ENCODE measurements around the gene METTL9. TPM values are rescaled to one million over a fixed set of nuclear protein-coding genes. Genes with fewer than 3 reads are reported as not detected.

The METTL9 gene
- total RNA-seq, 2 experiments from 2014 or later = 120 to 121 TPM

- no peaks in the 10 kb centered on the region for H3K9me3 ChIP-seq (ENCODE audit: low read length)
- no peak for TF ChIP-seq EZH2phosphoT487 (IDR thresholded peaks at IDR 0.05; ENCODE audit: borderline replicate concordance, low read depth, low read length)
- peak; percentile 71 for TF ChIP-seq CTCF (conservative IDR thresholded peaks at IDR 0.05; ENCODE audit: low read length)
- no peak overlapping the region for H3K4me2 ChIP-seq (ENCODE audit: low read length)
- peaks cover 44% of the 10 kb centered on the region for H3K4me1 ChIP-seq (ENCODE audit: insufficient read depth, low read length, poor library complexity, severe bottlenecking)
- H3K27ac ChIP-seq (ENCODE audit: low read depth, low read length, poor library complexity, severe bottlenecking) = no peak overlapping the region
- no peak overlapping the region for H3K4me3 ChIP-seq (ENCODE audit: low read depth, low read length, poor library complexity, severe bottlenecking)
- no peak for DNase-seq (ENCODE audit: low spot score)
- H3K9me2 ChIP-seq (ENCODE audit: insufficient read depth, low read length) = no peaks in the 10 kb centered on the region
- intact Hi-C loops (cut with micrococcal nuclease; ENCODE audit: unreplicated experiment) = no loop called here
- ChIA-PET POLR2A (no interaction called here), CTCF (ENCODE audit: unreplicated experiment) (no interaction called here)
- no peak overlapping the region for H2AFZ ChIP-seq (ENCODE audit: low read length)
- BruUV-seq (replicated peaks) = no TSS peak
- H3K79me2 ChIP-seq (ENCODE audit: insufficient read depth, low read depth, low read length) = peaks cover 50% of the 10 kb centered on the region
- peaks cover 17% of the 10 kb centered on the region; the same call in 1 of the 2 replicates for H4K20me1 ChIP-seq (ENCODE audit: insufficient read depth, low read length)
- peaks cover 63% of the 10 kb centered on the region for H3K36me3 ChIP-seq (ENCODE audit: insufficient read depth, low read length)
These were observed 15.5 kb downstream of the METTL9 start for GRCh38 chr16:21614896-21615295.

- peaks cover 19% of the 10 kb centered on the region for H3K4me1 ChIP-seq (ENCODE audit: insufficient read depth, low read length, poor library complexity, severe bottlenecking)
- TF ChIP-seq CTCF (conservative IDR thresholded peaks at IDR 0.05; ENCODE audit: low read length) (no peak), EZH2phosphoT487 (IDR thresholded peaks at IDR 0.05; ENCODE audit: borderline replicate concordance, low read depth, low read length) (no peak)
- H3K36me3 ChIP-seq (ENCODE audit: insufficient read depth, low read length) = peaks cover 71% of the 10 kb centered on the region
- H3K79me2 ChIP-seq (ENCODE audit: insufficient read depth, low read depth, low read length) = peaks cover 23% of the 10 kb centered on the region
- H3K9me3 ChIP-seq (ENCODE audit: low read length) = no peaks in the 10 kb centered on the region
- ChIA-PET POLR2A (no interaction called here), CTCF (ENCODE audit: unreplicated experiment) (no interaction called here)
- H3K9me2 ChIP-seq (ENCODE audit: insufficient read depth, low read length) = no peaks in the 10 kb centered on the region
- 0 out of 2 replicates have a peak overlapping the region, but pooled peaks have one; percentile 8 for H3K4me2 ChIP-seq (ENCODE audit: low read length)
- H3K27ac ChIP-seq (ENCODE audit: low read depth, low read length, poor library complexity, severe bottlenecking) = no peak overlapping the region
- H4K20me1 ChIP-seq (ENCODE audit: insufficient read depth, low read length) = no peaks in the 10 kb centered on the region
- no peak for DNase-seq (ENCODE audit: low spot score)
- H2AFZ ChIP-seq (ENCODE audit: low read length) = no peak overlapping the region
- intact Hi-C loops (cut with micrococcal nuclease; ENCODE audit: unreplicated experiment) = no loop called here
- no TSS peak for BruUV-seq (replicated peaks)
- H3K4me3 ChIP-seq (ENCODE audit: low read depth, low read length, poor library complexity, severe bottlenecking) = no peak overlapping the region
These were observed 18.2 kb downstream of the METTL9 start for GRCh38 chr16:21617607-21618006.

GRCh38 chr16:21618281-21618680, 18.9 kb downstream of the METTL9 start:
- H4K20me1 ChIP-seq (ENCODE audit: insufficient read depth, low read length) = no peaks in the 10 kb centered on the region
- peaks cover 19% of the 10 kb centered on the region for H3K4me1 ChIP-seq (ENCODE audit: insufficient read depth, low read length, poor library complexity, severe bottlenecking)
- no peak overlapping the region for H3K4me2 ChIP-seq (ENCODE audit: low read length)
- BruUV-seq (replicated peaks) = no TSS peak
- peaks cover 18% of the 10 kb centered on the region; the same call in 1 of the 2 replicates for H3K79me2 ChIP-seq (ENCODE audit: insufficient read depth, low read depth, low read length)
- ChIA-PET POLR2A (interaction anchor here (0.8 kb wide), 1 partner anchor 15 kb away, joined by 5 read pairs; no protein-coding TSS in a partner anchor), CTCF (ENCODE audit: unreplicated experiment) (no interaction called here)
- H3K36me3 ChIP-seq (ENCODE audit: insufficient read depth, low read length) = peaks cover 71% of the 10 kb centered on the region
- H3K9me2 ChIP-seq (ENCODE audit: insufficient read depth, low read length) = no peaks in the 10 kb centered on the region
- TF ChIP-seq EZH2phosphoT487 (IDR thresholded peaks at IDR 0.05; ENCODE audit: borderline replicate concordance, low read depth, low read length) (no peak), CTCF (conservative IDR thresholded peaks at IDR 0.05; ENCODE audit: low read length) (no peak)
- intact Hi-C loops (cut with micrococcal nuclease; ENCODE audit: unreplicated experiment) = no loop called here
- H3K27ac ChIP-seq (ENCODE audit: low read depth, low read length, poor library complexity, severe bottlenecking) = no peak overlapping the region
- no peaks in the 10 kb centered on the region for H3K9me3 ChIP-seq (ENCODE audit: low read length)
- no peak for DNase-seq (ENCODE audit: low spot score)
- H3K4me3 ChIP-seq (ENCODE audit: low read depth, low read length, poor library complexity, severe bottlenecking) = no peak overlapping the region
- no peak overlapping the region for H2AFZ ChIP-seq (ENCODE audit: low read length)
